A204.1 (cell line): Measurements from ENCODE around the gene P4HA2.
"Not testable (repeated sequence)": the region's sequence is repeated elsewhere in the genome, so short reads cannot be mapped to it uniquely, and the experiment has no call there.

Experiments
- FAIRE-seq: peaks from 2 replicates; lab custom pipeline; 2012; peaks lifted over from hg19 to GRCh38; lab: Jason Lieb, UNC

The P4HA2 gene

DNA sequence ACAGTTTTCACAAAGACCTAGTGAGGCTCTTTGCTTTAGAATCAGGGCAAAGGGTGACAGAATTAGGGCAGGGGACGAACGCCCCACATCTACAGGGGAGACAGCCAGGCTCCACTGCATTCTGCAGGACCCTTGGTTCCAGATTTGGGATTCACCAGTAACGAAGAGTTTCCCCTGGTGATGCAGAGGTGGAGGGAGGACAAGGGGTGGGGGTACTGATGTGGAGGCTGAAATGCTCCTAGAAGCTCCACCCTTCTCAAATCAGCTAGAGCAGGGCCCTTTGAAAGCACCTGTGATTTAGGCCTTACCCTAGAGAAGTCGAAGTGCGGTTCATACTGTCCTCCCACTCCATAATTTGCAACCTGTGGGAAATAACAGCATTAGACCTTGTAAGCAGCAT, 29.1 kb downstream of the P4HA2 start:
- no peak for FAIRE-seq

DNA sequence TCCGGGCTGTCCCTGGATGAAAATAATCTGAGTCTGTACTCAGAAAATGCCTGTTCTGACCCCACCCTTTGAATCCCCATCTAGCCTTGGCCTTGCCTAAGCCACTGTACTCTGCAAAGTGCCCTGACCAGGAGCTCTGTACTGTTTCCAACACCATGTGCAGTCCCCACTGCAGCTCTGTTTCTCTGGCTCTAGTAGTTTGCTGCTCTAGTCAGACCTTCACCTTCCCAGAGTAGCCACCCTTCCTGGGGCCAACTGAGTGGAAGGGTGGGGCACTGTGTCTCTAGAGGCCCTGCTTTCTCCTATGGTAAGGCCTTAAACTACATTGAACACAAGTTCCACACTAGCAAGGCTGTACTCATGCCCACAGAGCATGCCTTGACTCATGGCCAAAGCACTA, 31.9 kb downstream of the P4HA2 start:
- no peak for FAIRE-seq

DNA sequence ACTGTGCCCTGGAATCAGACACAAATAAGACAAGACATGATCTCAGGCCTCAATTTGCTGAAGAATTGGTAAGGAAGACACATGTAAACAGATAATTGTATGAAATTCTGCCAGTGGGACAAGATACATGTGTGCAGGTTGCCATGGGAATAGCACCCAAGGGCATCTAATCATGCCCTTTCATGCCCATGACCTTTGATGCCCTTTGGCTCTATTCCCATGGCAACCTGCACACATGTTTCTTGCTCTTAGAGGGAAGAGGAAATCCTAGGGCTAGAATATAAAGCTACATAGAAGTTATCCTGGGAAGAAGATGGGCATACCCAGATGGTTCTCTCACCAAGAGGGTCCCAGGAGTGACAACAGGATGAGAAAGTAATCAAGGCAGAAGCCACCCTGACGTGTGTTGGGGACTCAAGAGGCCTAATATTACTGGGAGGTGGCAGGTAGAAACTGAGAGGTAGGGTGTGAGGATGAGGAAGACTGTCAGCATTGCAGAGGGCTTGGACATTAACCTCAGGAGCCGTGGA, 34.4 kb downstream of the P4HA2 start:
- no peak for FAIRE-seq

DNA sequence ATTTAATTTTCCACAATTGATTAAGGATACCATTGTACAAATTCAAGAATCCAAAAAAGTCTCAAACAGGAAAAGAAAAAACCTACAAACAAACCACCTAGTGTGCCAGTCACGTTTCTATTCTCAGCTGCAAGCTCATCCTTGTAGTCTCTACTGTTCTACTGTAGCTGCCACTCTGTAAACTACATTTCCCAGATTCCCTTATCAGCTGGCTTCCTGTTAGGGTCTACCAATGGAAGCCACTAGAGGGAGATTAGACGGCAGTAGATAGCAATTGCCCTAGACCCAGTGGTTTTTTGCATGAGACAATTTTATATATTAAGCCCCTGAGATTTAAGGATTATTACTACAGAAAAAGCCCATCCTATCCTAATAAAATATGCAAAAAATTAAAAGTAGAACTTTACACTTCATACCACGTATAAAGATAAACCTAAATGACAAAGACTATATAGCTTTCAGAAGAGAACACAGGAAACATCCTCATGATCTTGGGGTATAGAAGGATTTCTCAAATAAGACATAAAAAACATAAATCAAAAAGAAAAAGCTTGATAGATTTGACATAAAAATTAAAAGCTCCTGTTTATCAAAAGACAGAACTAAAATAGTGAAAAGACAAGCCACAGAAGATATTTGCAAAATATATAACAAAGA, 37.4 kb downstream of the P4HA2 start:
- peak; percentile 89 for FAIRE-seq

DNA sequence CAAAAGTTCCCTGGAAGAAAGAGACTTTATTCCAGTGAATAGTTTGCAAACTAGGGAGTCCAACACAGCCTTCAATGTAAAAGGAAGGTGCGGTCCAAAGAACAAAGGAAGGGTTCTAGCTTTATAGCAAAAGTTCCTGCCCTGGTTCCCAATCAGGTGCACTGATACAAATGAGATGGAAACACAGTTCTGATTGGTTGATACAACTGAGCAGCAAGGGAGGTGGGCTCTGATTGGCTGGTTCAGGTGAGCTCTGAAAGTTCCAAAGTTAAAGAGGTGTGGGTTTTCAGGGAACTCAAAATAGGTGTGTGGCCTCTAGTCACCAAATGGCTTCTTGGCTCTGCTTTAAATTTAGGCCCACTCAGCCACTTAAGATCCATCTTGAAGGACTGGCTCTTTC, 43.1 kb downstream of the P4HA2 start:
- FAIRE-seq: no peak

DNA sequence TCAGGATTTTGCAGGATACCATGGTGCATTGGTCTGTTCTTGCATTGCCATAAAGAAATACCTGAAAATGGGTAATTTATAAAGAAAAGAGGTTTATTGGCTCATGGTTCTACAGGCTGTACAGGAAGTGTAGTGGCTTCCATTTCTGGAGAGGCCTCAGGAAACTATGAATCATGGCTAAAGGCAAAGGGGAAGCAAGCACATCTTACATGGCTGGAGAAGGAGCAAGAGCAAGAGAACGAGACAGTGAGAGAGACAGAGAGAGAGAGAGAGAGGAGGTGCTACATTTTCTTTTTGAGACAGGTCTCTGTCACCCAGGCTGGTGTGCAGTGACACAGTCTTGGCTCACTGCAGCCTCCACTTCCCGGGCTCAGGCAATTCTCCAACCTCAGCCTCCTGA, 43.9 kb downstream of the P4HA2 start:
- FAIRE-seq: no peak

DNA sequence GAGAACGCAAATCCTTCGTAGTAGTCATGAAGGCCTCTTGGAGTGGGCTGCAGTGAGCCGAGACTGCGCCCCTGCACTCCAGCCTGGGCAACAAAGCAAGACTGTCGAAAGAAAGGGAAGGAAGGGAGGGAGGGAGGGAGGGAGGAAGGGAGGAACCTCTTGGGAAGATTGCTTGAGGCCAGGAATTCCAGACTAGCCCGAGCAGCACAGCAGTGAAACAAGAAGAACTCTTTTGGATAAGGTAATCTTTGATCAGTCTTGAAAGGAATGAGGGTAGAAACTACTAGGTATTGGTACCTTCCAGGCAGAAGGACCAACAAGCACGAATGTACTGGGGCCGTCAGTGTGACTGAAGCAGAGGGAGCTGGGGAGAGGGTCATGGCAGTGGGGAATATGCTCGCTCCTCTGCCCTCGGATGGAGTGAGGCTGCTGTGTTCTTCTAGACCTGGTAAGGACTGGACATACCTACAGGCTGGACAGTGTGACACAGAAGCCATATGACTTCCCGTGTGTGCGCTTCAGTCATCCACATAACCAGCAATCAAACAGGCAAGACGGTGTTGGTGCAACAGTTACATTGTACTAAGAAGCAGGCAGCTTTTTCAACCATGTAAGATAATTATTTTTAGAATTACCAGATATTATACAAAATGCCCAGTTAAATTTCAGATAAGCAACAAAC, 45.2 kb downstream of the P4HA2 start:
- FAIRE-seq: no peak

DNA sequence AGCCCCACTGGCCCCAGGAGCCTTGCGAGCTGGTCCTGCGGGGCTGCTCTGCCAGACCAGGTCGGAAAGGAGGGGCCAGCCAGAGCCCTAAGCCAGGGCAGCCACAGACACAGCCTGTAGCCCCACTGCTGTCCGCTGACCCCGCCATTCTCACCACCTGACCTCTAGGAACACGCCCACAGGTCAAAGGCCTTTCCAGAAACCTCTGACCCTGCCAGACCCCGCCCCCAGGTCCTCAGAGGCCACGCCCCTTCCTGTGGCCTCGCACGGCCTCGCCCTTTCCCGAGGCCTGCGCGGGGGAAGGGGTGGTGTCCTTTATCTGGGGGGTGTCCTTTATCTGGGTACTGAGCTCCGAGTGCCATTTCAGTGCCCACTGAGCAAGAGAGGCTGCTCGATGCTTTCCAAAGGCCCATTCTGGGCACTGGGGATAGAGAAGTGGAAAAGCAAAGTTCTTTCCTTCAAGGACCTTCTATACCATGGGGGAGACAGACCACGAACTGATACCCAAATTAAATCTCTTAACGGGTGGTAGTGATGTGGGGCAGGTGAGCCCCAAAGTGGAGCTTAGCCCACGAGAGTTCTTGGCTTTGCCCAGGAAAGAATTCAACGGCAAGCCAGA, 46.5 kb downstream of the P4HA2 start:
- FAIRE-seq: no peak

DNA sequence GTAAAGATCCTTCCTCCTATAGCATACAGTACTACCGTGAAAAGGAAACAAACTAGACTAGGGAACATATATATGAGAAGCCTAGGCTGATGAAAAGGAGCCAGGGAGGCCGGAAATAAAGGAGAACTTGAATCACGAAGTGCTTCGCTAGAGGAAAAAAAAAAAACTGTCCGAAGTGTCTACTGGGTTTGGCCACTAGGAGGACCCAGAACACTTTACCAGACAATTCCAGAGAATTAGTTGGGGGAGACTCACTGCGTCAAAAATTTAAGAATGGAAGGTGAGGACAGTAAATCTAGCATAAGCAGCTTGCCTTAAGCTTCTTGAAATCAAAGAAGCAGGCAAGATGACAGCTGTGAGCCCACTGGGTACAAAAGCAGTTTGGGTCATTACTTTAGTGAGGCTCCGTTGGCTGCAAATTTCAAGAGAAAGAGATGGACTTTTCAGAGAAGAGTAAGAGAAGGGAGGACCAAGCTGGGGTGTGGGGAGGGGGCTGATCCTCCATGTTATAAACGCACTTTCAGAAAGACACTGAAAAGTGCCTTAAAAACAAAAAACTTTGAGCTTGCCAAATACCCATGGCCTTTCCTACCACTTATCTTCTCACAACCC, 47.4 kb downstream of the P4HA2 start:
- peak; percentile 79 for FAIRE-seq

DNA sequence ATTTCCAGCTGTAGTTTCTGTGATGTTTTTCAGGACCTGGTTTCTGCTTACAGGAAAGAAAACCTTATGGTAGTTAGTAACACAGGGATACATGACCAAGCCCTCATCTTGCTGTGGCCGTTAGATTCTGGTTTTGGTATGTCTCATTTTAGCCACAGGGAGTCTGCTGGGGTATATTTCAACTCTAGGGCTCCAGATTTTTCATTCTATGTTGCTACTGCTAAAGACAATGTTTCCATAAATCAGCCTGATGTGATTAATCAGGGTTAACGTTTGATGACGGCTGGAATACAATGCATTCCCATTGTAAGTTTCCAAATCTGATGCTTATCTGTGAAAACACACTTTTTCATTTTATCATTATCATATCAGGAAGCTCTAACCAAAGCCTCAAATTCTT, 48.2 kb downstream of the P4HA2 start:
- FAIRE-seq: no peak

DNA sequence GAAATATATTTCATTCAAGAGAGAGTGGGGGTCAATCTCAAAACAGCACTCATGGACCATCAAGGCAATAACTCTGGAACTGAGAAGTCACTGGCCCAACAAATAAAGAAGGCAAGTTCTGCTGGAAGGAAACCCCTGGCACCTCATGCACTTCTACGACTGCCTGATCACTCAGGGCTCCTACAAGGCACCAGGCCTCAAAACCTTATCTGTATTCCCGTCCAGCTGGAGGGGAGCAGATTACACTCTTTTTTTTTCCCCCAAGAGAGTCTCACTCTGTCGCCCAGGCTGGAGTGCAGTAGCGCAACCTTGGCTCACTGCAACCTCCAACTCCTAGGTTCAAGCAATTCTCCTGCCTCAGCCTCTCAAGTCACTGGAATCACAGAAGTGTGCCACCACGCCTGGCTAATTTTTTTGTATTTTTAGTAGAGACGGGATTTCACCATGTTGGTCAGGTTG, 49.9 kb downstream of the P4HA2 start:
- no peak for FAIRE-seq

DNA sequence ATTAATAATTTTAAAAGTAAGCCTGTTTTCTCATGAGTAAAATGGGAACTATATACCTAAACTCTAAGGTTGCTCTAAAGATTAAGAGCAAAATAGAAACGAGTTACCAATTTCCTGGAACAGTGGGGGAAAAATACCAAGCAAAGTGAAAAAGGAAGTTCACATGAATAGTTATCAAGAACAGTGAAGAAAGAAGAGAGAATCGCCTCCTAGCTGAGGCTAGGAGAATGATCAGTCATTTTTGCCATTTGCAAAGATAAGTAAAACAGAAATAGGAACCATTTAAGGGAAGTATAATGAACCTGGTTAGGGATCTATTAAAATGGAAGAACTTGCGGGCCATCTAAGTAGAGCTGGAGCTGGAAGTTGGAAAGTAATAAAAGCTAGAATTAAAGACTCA, 50.7 kb downstream of the P4HA2 start:
- FAIRE-seq: no peak

DNA sequence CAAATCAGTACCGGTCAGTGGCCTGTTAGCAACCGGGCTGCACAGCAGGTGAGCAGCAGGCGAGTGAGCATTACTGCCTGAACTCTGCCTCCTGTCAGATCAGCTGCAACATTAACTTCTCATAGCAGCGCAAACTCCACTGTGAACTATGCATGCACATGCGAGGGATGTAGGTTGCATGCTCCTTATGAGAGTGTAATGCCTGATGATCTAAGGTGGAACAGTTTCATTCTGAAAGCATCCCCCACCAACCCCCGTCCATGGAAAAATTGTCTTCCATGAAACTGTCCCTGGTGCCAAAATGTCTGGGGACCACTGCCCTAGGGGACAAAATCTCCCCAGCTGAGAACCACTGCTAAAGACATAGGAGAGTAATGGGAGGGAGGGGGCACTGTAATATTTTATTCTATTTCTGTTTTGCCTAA, 51.1 kb downstream of the P4HA2 start:
- no peak for FAIRE-seq

DNA sequence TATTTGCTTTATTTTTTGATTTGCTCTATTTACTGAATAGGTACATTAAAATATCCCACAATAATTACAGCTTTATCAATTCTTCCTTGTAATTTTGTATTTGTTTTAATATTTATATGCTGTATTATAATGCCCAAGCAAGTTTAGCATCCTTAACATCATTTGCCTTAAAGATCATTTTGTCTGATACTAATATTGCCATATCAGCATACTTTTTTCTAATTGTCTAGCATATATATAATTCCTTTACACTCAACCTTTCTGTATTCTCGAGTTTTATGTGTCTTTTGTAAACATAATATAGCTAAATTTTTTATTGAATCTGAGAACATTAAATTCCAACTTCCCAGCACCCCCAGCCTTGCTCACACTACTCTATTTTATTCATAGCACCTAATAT, 64.7 kb downstream of the P4HA2 start:
- no peak for FAIRE-seq

DNA sequence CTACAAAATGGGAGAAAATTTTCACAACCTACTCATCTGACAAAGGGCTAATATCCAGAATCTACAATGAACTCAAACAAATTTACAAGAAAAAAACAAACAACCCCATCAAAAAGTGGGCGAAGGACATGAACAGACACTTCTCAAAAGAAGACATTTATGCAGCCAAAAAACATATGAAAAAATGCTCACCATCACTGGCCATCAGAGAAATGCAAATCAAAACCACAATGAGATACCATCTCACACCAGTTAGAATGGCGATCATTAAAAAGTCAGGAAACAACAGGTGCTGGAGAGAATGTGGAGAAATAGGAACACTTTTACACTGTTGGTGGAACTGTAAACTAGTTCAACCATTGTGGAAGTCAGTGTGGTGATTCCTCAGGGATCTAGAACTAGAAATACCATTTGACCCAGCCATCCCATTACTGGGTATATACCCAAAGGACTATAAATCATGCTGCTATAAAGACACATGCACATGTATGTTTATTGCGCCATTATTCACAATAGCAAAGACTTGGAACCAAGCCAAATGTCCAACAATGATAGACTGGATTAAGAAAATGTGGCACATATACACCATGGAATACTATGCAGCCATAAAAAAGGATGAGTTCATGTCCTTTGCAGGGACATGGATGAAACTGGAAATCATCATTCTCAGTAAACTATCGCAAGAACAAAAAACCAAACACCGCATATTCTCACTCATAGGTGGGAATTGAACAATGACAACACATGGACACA, 65.9 kb downstream of the P4HA2 start:
- FAIRE-seq: not testable (repeated sequence)

DNA sequence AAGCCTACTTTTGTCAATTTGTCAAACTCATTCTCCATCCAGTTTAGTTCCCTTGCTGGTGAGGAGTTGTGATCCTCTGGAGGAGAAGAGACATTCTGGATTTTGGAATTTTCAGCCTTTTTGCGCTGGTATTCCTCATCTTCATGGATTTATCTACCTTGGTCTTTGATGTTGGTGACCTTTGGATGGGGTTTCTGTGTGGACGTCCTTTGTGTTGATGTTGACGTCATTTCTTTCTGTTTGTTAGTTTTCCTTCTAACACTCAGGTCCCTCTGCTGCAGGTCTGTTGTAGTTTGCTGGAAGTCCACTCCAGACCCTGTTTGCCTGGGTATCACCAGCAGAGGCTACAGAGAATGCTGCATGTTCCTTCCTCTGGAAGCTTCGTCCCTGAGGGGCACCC, 71.2 kb downstream of the P4HA2 start:
- FAIRE-seq: no peak

DNA sequence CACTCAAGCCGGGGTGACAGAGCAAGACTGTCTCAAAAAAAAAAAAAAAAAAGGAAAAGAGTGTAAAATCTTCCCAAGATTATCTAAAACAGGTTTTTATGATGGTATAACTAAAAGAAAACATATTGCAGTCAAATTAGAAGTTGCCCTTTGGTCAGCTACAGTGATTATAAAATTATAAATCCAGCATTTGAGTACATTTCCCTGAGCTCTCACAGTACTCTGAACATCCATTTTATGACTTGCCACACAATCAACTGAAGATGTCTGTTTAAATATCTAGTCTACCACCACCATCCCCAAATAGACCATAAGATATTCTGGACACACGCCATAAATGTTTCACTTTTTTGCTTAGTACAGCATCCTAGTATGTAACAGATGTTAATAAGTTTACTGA, 77.1 kb downstream of the P4HA2 start:
- no peak for FAIRE-seq

DNA sequence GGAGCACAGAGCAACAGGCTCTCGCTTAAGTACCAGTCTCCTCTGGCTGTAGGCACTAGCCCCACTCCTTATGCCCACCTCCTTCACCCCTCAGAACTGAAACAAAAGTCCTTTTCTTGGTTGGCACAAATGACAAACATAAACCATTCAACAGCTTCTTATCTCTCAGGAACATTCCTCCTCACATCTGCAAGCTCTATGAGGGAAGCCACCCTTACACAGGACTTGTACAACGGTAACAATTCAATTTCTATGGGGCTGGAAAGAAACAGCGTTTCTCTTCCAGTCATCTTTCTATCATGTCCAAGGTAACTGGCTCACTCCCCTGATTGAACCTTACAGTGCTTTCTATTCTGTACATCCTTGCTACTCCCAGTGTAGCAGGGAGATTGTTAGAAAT, 80.0 kb downstream of the P4HA2 start:
- FAIRE-seq: no peak

DNA sequence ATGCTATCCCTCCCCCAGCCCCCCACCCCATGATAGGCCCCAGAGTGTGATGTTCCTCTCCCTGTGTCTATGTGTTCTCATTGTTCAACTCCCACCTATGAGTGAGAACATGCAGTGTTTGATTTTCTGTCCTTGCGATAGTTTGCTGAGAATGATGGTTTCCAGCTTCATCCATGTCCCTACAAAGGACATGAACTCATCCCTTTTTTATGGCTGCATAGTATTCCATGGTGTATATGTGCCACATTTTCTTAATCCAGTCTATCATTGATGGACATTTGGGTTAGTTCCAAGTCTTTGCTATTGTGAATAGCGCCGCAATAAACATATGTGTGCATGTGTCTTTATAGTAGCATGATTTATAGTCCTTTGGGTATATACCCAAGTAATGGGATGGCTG, 82.3 kb downstream of the P4HA2 start:
- FAIRE-seq: not testable (repeated sequence)

DNA sequence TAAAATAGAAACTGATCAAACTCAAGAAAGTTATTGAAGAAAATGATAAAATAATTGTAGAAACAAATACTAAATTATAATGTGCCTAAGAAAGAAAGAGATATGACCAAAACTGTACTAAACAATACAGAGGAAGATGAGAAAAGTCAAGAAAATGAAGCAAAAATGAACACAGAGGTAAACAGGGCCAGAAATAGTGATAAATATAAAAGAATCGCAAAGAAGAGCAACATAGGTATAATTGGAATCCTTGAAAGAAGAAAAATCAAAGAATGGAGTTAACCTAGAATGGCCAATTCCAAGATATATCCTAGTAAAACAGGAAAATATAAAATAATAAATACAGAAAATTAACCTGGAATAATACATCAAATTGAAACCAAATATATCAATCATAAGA, 84.5 kb downstream of the P4HA2 start:
- no peak for FAIRE-seq

DNA sequence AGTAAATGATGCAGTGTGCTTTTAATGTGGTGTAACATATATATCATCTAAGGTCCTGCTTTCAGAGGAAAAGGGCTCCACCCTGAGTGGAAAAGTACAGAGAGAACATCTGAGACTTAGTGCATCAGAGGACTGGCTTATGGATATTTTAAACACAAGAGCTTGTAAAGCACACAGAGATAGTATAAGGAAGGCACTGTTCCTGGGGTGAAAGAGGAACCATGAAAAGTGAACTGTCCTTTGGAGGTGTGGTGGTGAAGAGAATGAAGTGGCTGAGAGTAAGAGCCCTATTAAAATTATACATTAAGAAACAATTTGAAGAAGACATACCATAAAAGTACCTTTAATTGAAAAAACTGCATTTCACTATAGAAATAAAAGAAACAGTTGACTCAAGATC, 85.2 kb downstream of the P4HA2 start:
- FAIRE-seq: no peak
